ENCODE measurements around the gene TBC1D1.

The TBC1D1 gene

DNA sequence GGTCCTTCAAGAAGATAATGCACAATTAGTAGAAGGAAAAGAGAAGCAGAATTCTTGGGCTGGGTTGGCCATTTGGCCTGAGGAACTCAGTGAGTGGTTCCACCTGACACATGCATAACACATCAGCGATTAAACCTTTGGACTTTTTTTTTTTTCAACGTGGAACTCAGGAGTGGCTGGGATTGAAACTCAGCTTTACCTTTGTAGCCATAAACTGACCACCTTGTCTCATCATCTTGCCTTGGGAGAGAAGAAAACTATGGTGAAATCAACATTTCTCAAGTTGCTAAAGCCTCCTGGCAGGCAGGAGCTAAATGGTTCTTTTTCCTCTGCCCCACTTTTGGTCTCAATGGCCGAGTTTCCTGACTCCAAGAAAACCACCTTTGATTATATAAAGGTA lies 85.6 kb downstream of the TBC1D1 start:
- H3K4me3 ChIP-seq (ENCODE audit: low read depth, low read length) = peak overlapping the region; percentile 50
- TF ChIP-seq, protein P1, sequence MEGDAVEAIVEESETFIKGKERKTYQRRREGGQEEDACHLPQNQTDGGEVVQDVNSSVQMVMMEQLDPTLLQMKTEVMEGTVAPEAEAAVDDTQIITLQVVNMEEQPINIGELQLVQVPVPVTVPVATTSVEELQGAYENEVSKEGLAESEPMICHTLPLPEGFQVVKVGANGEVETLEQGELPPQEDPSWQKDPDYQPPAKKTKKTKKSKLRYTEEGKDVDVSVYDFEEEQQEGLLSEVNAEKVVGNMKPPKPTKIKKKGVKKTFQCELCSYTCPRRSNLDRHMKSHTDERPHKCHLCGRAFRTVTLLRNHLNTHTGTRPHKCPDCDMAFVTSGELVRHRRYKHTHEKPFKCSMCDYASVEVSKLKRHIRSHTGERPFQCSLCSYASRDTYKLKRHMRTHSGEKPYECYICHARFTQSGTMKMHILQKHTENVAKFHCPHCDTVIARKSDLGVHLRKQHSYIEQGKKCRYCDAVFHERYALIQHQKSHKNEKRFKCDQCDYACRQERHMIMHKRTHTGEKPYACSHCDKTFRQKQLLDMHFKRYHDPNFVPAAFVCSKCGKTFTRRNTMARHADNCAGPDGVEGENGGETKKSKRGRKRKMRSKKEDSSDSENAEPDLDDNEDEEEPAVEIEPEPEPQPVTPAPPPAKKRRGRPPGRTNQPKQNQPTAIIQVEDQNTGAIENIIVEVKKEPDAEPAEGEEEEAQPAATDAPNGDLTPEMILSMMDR (IDR thresholded peaks at IDR 0.05; ENCODE audit: insufficient read depth, low read depth, low read length, missing control alignments) = no peak
- DNase-seq (ENCODE audit: low read depth) = no peak

DNA sequence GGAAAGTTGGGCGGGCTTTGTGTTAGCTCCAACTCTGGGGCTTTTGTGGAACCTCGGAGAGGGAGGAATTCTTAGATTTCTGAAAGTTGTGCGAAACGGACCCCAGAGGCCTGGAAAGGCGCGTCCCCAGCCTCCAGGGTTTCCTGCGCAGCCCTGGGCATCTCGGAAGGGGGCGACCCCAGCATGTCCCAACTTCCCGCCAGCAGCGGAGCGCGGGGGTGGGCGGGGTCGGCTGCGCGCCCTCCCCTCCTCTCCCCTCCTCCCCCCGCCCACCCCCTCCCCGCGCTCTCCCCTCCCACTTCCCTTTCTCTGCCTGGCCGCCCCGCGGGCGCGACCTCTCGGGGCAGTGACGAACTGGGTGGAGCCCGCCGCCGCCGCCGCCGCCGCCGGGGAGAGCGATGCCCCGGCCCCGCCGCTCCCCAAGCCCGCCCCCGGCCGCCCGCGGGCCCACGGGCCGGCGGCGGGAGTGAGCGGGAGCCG lies 86.1 kb downstream of the TBC1D1 start:
- peak; percentile 88 for DNase-seq (ENCODE audit: low read depth)

GRCh38 chr4:37977471-37978247 lies 86.8 kb downstream of the TBC1D1 start:
- DNase-seq (ENCODE audit: low read depth) = peak; percentile 85
- TF ChIP-seq, protein P1 (IDR thresholded peaks at IDR 0.05; ENCODE audit: insufficient read depth, low read depth, low read length, missing control alignments) = peak; percentile 50

More for the DNA sequence above, 86.1 kb downstream of the TBC1D1 start:
- TF ChIP-seq, protein P1 (IDR thresholded peaks at IDR 0.05; ENCODE audit: insufficient read depth, low read depth, low read length, missing control alignments) = no peak
- peak overlapping the region; percentile 75 for H3K4me3 ChIP-seq (ENCODE audit: low read depth, low read length)

DNA sequence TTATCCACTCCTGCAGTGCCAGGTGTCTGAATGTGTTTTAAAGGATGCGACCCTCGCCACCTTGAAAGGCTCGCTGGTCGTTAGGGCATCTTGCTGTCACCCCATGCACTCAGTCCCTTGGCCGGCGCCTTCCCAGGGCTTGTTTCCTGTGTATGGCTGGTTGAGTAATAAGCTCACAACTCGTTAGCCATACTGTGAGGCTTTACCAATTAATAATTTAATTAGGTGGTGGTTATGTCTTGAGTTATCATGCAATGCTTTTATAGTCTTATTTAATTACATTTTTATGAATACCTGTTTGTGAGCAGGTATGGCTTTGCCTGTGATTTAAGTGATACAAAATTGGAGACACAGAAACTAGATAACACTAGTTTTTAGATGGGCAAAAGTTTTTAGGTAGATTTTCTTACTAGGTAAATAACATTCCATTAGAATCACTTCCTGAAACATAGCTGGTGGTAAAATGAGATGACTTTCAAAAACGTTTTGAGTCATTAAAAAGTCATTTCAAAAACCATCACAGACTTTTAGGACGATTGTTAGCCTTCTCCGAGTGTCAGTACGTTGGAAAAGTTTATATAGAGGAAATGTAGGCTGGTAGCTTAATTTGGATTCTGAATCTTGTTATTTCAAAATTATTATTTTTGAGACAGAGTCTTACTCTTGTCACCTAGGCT lies 87.5 kb downstream of the TBC1D1 start:
- peak overlapping the region; percentile 75 for H3K4me3 ChIP-seq (ENCODE audit: low read depth, low read length)
- TF ChIP-seq, protein P1 (IDR thresholded peaks at IDR 0.05; ENCODE audit: insufficient read depth, low read depth, low read length, missing control alignments) = no peak
- peak; percentile 59 for DNase-seq (ENCODE audit: low read depth)

More at GRCh38 chr4:37977471-37978247, 86.8 kb downstream of the TBC1D1 start:
- peak overlapping the region; percentile 75 for H3K4me3 ChIP-seq (ENCODE audit: low read depth, low read length)

DNA sequence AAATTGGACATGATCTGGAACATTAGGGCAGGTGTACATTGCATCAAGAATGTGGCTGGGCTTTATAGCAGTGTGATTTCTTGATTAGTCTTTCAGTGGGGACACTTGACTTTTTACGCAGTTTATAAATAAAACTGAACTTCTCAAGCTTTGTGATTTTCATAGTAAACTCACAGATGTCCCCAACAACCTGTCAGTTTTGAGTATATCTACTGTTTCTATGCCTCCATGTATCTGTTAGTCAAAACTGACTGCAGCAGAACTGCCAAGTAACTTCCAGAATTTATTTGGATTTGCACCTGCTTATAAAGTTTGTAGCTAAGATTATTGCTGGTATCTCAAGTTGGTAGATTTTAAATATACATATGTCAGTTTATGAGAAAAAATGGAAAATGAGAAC lies 89.4 kb downstream of the TBC1D1 start:
- TF ChIP-seq, protein P1 (IDR thresholded peaks at IDR 0.05; ENCODE audit: insufficient read depth, low read depth, low read length, missing control alignments) = no peak
- no peak for DNase-seq (ENCODE audit: low read depth)
- no peak overlapping the region for H3K4me3 ChIP-seq (ENCODE audit: low read depth, low read length)

DNA sequence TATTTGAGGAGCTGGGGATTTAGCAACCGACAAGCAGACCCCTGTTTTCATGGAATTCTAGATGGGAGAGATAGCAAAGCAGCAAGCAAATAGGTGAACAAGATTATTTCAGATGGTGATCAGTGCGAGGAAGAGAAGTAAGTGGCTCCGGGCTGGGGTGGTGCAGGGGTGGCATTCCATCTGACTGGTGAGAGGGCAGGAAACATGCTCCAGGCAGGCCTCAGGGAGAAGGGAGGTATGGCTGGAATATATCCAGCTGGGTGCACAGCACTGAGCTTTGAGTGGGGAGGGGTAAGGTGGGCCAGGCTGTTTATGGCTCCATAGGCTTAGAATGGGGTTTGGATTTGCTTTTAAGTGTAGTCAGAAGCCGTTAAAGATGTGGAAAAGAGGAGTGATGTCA lies 90.5 kb downstream of the TBC1D1 start:
- no peak for DNase-seq (ENCODE audit: low read depth)
- no peak overlapping the region for H3K4me3 ChIP-seq (ENCODE audit: low read depth, low read length)
- TF ChIP-seq, protein P1 (IDR thresholded peaks at IDR 0.05; ENCODE audit: insufficient read depth, low read depth, low read length, missing control alignments) = no peak

Data from GM12865 (cell line).